ENCODE results near the gene TGFB1.
"Not testable (repeated sequence)": the region's sequence is repeated elsewhere in the genome, so short reads cannot be mapped to it uniquely, and the experiment has no call there.

The TGFB1 gene

GRCh38 chr19:41353466-41354342 lies at the start of gene TGFB1:
TGFB1 (minus strand) TSS chr19:41353922; CDS start chr19:41353044, 878 bp downstream.
- peak; percentile 92 to 94 for DNase-seq (ENCODE audit: low read depth in 2 of 2)

- DNase-seq (ENCODE audit: low read depth in 2 of 2): no peak
Measured at GRCh38 chr19:41402010-41402409, 48.3 kb upstream of the TGFB1 start.

- no peak for DNase-seq (ENCODE audit: low read depth in 2 of 2)
Measured at GRCh38 chr19:41401483-41401882, 47.8 kb upstream of the TGFB1 start.

GRCh38 chr19:41399525-41399924 lies 45.8 kb upstream of the TGFB1 start:
- DNase-seq (ENCODE audit: low read depth in 2 of 2): no peak

- DNase-seq (ENCODE audit: low read depth in 2 of 2): no peak
Measured at GRCh38 chr19:41399091-41399490, 45.4 kb upstream of the TGFB1 start.

GRCh38 chr19:41398598-41398997 lies 44.9 kb upstream of the TGFB1 start:
- no peak for DNase-seq (ENCODE audit: low read depth in 2 of 2)

GRCh38 chr19:41398050-41398418 lies 44.3 kb upstream of the TGFB1 start:
- DNase-seq (ENCODE audit: low read depth in 2 of 2): no peak

GRCh38 chr19:41397086-41398049 lies 43.6 kb upstream of the TGFB1 start, which contains the start of the genes BCKDHA and EXOSC5:
BCKDHA (plus strand) TSS chr19:41397818; CDS start chr19:41397828, 10 bp downstream.
EXOSC5 (minus strand) TSS chr19:41397359; CDS start chr19:41397328, 31 bp downstream.
- peak; percentile 97 to 99 for DNase-seq (ENCODE audit: low read depth in 2 of 2)

GRCh38 chr19:41395355-41395754 lies 41.6 kb upstream of the TGFB1 start:
- no peak for DNase-seq (ENCODE audit: low read depth in 2 of 2)

- DNase-seq (ENCODE audit: low read depth in 2 of 2): no peak
Measured at GRCh38 chr19:41392775-41393174, 39.1 kb upstream of the TGFB1 start.

GRCh38 chr19:41391618-41392017 lies 37.9 kb upstream of the TGFB1 start:
- DNase-seq (ENCODE audit: low read depth in 2 of 2): no peak

- no peak for DNase-seq (ENCODE audit: low read depth in 2 of 2)
Measured at GRCh38 chr19:41386442-41386841, 32.7 kb upstream of the TGFB1 start.

GRCh38 chr19:41384351-41384750 lies 30.6 kb upstream of the TGFB1 start:
- DNase-seq (ENCODE audit: low read depth in 2 of 2): no peak

GRCh38 chr19:41381536-41381935 lies 27.8 kb upstream of the TGFB1 start:
- DNase-seq (ENCODE audit: low read depth in 2 of 2): not testable (repeated sequence)

GRCh38 chr19:41377977-41378709 lies 24.4 kb upstream of the TGFB1 start:
- DNase-seq (ENCODE audit: low read depth in 2 of 2): no peak

GRCh38 chr19:41376998-41377365 lies 23.3 kb upstream of the TGFB1 start:
- DNase-seq (ENCODE audit: low read depth in 2 of 2): peak in 1 of 2 donors; percentile 46

GRCh38 chr19:41376241-41376997 lies 22.7 kb upstream of the TGFB1 start, which contains the start of gene TMEM91:
TMEM91 (plus strand) TSS chr19:41376533; CDS start chr19:41378310, 1,777 bp downstream.
- DNase-seq (ENCODE audit: low read depth in 2 of 2): no peak

- no peak for DNase-seq (ENCODE audit: low read depth in 2 of 2)
Measured at GRCh38 chr19:41373993-41374392, 20.3 kb upstream of the TGFB1 start.

GRCh38 chr19:41372501-41372900 lies 18.8 kb upstream of the TGFB1 start:
- DNase-seq (ENCODE audit: low read depth in 2 of 2): no peak

- DNase-seq (ENCODE audit: low read depth in 2 of 2): no peak
Measured at GRCh38 chr19:41371541-41371940, 17.8 kb upstream of the TGFB1 start.

GRCh38 chr19:41371119-41371518 lies 17.4 kb upstream of the TGFB1 start:
- not testable (repeated sequence) for DNase-seq (ENCODE audit: low read depth in 2 of 2)

Measured in stimulated activated CD8-positive, alpha-beta memory T cell treated with anti-CD3 and anti-CD28 coated beads, Interleukin-15, amount 100 ng/mL, for 4 hours (primary cell).